Mesenchymal stem cell (in vitro differentiated cells and primary cell): Measurements from ENCODE around the gene LGR6.

Experiments
- DNase-seq: peaks from one replicate; pipeline ENCODE4 v3.0.0-alpha.2; 2013
- H2AFZ ChIP-seq: one replicate; pipeline ENCODE4 v1.6.1; 2013; ENCODE audit warnings: low read depth, mild to moderate bottlenecking, control low read depth, inconsistent platforms, low read length, moderate library complexity
- H2AK5ac ChIP-seq: 2 replicates; pipeline ENCODE4 v1.6.1; 2013; ENCODE audit warnings: low read length, moderate library complexity, mild to moderate bottlenecking, inconsistent platforms; ENCODE audit not compliant: severe bottlenecking
- H2BK120ac ChIP-seq: one replicate; pipeline ENCODE4 v1.6.1; 2013; ENCODE audit warnings: low read depth, mild to moderate bottlenecking, inconsistent platforms, low read length, moderate library complexity
- H2BK12ac ChIP-seq, 2 experiments: one replicate each; pipeline ENCODE4 v1.6.1; 2013; ENCODE audit warnings: inconsistent platforms in 2 of 2, low read length in 2 of 2, mild to moderate bottlenecking in 2 of 2, moderate library complexity in 2 of 2, control low read depth in 1 of 2
- H2BK15ac ChIP-seq: one replicate; pipeline ENCODE4 v1.6.1; 2013; ENCODE audit warnings: mild to moderate bottlenecking, low read depth, inconsistent platforms; ENCODE audit not compliant: poor library complexity, severe bottlenecking
- H2BK5ac ChIP-seq: 2 replicates; pipeline ENCODE4 v1.6.1; 2013; ENCODE audit warnings: low read depth, mild to moderate bottlenecking, low read length, control low read depth, inconsistent platforms; ENCODE audit not compliant: poor library complexity, severe bottlenecking
- H3K14ac ChIP-seq, 2 experiments: one replicate each; pipeline ENCODE4 v1.6.1; 2013; ENCODE audit warnings: inconsistent platforms in 2 of 2, low read length in 2 of 2, control low read depth in 1 of 2, mild to moderate bottlenecking in 1 of 2, moderate library complexity in 1 of 2
- H3K18ac ChIP-seq, 2 experiments: one replicate each; pipeline ENCODE4 v1.6.1; 2013; ENCODE audit warnings: inconsistent platforms in 2 of 2, low read length in 2 of 2, control low read depth in 1 of 2, low read depth in 1 of 2, mild to moderate bottlenecking in 1 of 2
- H3K23ac ChIP-seq, 2 experiments: one replicate each; pipeline ENCODE4 v1.6.1; 2013; ENCODE audit warnings: inconsistent platforms in 2 of 2, low read length in 2 of 2, mild to moderate bottlenecking in 2 of 2, moderate library complexity in 2 of 2, control low read depth in 1 of 2
- H3K27ac ChIP-seq: 2 replicates; pipeline ENCODE4 v1.5.1; 2013; ENCODE audit warnings: mild to moderate bottlenecking, moderate library complexity, low read length, control low read depth, inconsistent platforms; ENCODE audit not compliant: poor library complexity, severe bottlenecking
- H3K27me3 ChIP-seq, 2 experiments: 2 replicates each; pipeline versions ENCODE4 v1.6.1 to v1.7.0; 2013; ENCODE audit warnings: low read length in 2 of 2, mild to moderate bottlenecking in 2 of 2, moderate library complexity in 2 of 2, control low read depth in 1 of 2, inconsistent platforms in 1 of 2; ENCODE audit not compliant: control insufficient read depth in 1 of 2, insufficient read depth in 1 of 2
- H3K36me3 ChIP-seq, 2 experiments: 2 replicates each; pipeline versions ENCODE4 v1.6.1 to v1.7.0; 2013; ENCODE audit warnings: low read length in 2 of 2, control low read depth in 1 of 2, inconsistent platforms in 1 of 2, low read depth in 1 of 2, mild to moderate bottlenecking in 1 of 2; ENCODE audit not compliant: insufficient read depth in 2 of 2, control insufficient read depth in 1 of 2
- H3K4ac ChIP-seq, 2 experiments: one replicate each; pipeline ENCODE4 v1.6.1; 2013; ENCODE audit warnings: inconsistent platforms in 2 of 2, low read length in 2 of 2, mild to moderate bottlenecking in 2 of 2, moderate library complexity in 2 of 2, control low read depth in 1 of 2, low read depth in 1 of 2
- H3K4me1 ChIP-seq: 2 replicates; pipeline ENCODE4 v1.6.1; 2013; ENCODE audit warnings: low read depth, low read length, control low read depth; ENCODE audit not compliant: control insufficient read depth, insufficient read depth
- H3K4me2 ChIP-seq: 2 replicates; pipeline ENCODE4 v1.6.1; 2013; ENCODE audit warnings: low read length, mild to moderate bottlenecking, inconsistent platforms; ENCODE audit not compliant: poor library complexity, severe bottlenecking
- H3K4me3 ChIP-seq, 2 experiments: 2 replicates each; pipeline versions ENCODE4 v1.5.1 to v1.7.0; 2013; ENCODE audit warnings: low read length in 2 of 2, mild to moderate bottlenecking in 2 of 2, control low read depth in 1 of 2, low read depth in 1 of 2; ENCODE audit not compliant: insufficient read depth in 1 of 2
- H3K79me1 ChIP-seq: replicated peaks from 2 replicates; pipeline ENCODE4 v1.6.1; 2013; ENCODE audit warnings: mild to moderate bottlenecking, control low read depth, low read length, inconsistent platforms; ENCODE audit not compliant: poor library complexity, severe bottlenecking
- H3K9ac ChIP-seq: 2 replicates; pipeline ENCODE4 v1.7.0; 2013; ENCODE audit warnings: mild to moderate bottlenecking, low read length, moderate library complexity
- H3K9me3 ChIP-seq: 2 replicates; pipeline ENCODE4 v1.7.0; 2013; ENCODE audit warnings: mild to moderate bottlenecking, low read length; ENCODE audit not compliant: control insufficient read depth
- H4K8ac ChIP-seq: one replicate; pipeline ENCODE4 v1.6.1; 2013; ENCODE audit warnings: inconsistent platforms, mild to moderate bottlenecking, low read length, moderate library complexity
- H4K91ac ChIP-seq: one replicate; pipeline ENCODE4 v1.6.1; 2013; ENCODE audit warnings: mild to moderate bottlenecking, low read length, inconsistent platforms
- WGBS: methylation state at CpG from one replicate; pipeline ENCODE4 v1.1.7; 2013; ENCODE audit warnings: mixed read lengths; 5-methylcytosine and 5-hydroxymethylcytosine counted together

LGR6 gene

GRCh38 chr1:202155478-202156021, 38.0 kb upstream of the LGR6 start:
- Histone ChIP-seq H2BK120ac (no peak overlapping the region), H3K9me3 (no peaks in the 10 kb centered on the region), H3K23ac (no peak overlapping the region), H3K4me2 (no peak overlapping the region), H3K4ac (no peak overlapping the region), H3K14ac (no peak overlapping the region), H4K8ac (peak overlapping the region; percentile 6), H2BK5ac (no peak overlapping the region), H4K91ac (no peak overlapping the region), H3K18ac (no peak overlapping the region), H3K4me3 (no peak overlapping the region), H3K27ac (no peak overlapping the region), H2BK12ac (no peak overlapping the region), H2AK5ac (no peak overlapping the region), H3K79me1 (no peaks in the 10 kb centered on the region), H3K36me3 (no peaks in the 10 kb centered on the region), H2AFZ (no peak overlapping the region), H2BK15ac (no peak overlapping the region), H3K9ac (no peak overlapping the region), H3K4me1 (peaks cover 10% of the 10 kb centered on the region), H3K27me3 (peaks cover 0 to 42% of the 10 kb centered on the region in 2 experiments)
- peak; percentile 25 for DNase-seq
- WGBS = 73% methylated on average over 7 of the region's 8 CpGs

DNA sequence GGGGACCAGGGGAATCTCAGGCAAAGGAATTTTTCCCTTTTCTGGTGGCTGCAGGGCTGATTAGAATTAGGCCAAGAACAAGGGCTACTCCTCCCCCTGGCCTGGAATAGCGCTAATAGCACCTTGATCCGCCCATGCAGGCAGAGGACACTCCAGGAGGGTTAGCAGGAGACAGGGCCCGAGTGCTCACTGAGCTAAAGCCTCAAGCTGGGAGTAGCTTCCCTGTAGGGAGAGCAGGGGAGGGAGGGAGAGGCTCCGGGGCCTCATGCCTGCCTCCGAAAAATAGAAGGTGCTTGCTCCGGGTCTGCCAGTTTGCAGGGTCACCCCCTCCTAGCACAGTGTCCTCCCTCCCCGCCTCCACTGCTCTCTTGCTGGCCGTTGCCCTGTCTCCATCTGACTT, 37.0 kb upstream of the LGR6 start:
- Histone ChIP-seq H3K4me1 (peaks cover 10% of the 10 kb centered on the region), H3K14ac (no peak overlapping the region), H3K36me3 (no peaks in the 10 kb centered on the region), H2AK5ac (no peak overlapping the region), H3K27me3 (peaks cover 0 to 52% of the 10 kb centered on the region in 2 experiments), H3K9me3 (no peaks in the 10 kb centered on the region), H3K27ac (no peak overlapping the region), H3K23ac (no peak overlapping the region), H2AFZ (no peak overlapping the region), H3K4ac (no peak overlapping the region), H2BK5ac (no peak overlapping the region), H3K4me3 (no peak overlapping the region), H2BK15ac (no peak overlapping the region), H3K4me2 (no peak overlapping the region), H3K9ac (no peak overlapping the region), H3K79me1 (no peaks in the 10 kb centered on the region), H2BK120ac (no peak overlapping the region), H3K18ac (no peak overlapping the region), H4K8ac (no peak overlapping the region), H2BK12ac (no peak overlapping the region), H4K91ac (no peak overlapping the region)
- DNase-seq = no peak
- WGBS = 87% methylated on average over 6 of the region's 8 CpGs

DNA sequence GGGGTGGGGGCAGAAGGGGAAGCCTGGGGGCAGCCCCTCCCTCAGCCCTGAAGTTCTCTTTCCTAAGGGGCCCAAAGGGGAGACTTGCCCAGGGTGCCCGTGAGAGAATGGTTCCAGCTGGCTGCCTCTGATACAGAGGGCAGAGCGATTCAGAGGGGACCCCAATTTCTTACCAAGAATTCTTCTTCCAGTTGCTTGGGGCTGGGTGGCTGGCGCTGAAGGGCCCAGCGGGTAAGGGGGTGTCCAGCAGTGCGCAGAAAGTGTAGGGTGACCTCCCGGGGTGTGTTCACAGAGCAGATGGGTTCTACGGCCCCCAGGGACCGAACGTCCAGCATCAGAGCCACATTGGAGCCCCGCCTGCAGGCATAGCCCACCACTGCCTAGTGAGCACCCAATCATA, 35.7 kb upstream of the LGR6 start:
- no peak overlapping the region for H3K18ac ChIP-seq
- H2BK120ac ChIP-seq = no peak overlapping the region
- no peak overlapping the region for H3K9ac ChIP-seq
- H3K9me3 ChIP-seq = no peaks in the 10 kb centered on the region
- H3K36me3 ChIP-seq = no peaks in the 10 kb centered on the region
- no peak overlapping the region for H3K4ac ChIP-seq
- H4K8ac ChIP-seq = no peak overlapping the region
- DNase-seq = no peak
- WGBS = 91% methylated on average over 9 of the region's 10 CpGs
- no peak overlapping the region for H3K14ac ChIP-seq
- no peak overlapping the region for H3K4me2 ChIP-seq
- H2AK5ac ChIP-seq = no peak overlapping the region
- no peak overlapping the region for H2BK15ac ChIP-seq
- no peak overlapping the region for H3K4me3 ChIP-seq
- no peak overlapping the region for H4K91ac ChIP-seq
- no peak overlapping the region for H2BK5ac ChIP-seq
- no peak overlapping the region for H2BK12ac ChIP-seq
- H3K27me3 ChIP-seq = peaks cover 0 to 58% of the 10 kb centered on the region in 2 experiments
- H3K27ac ChIP-seq = no peak overlapping the region
- H3K4me1 ChIP-seq = peaks cover 10% of the 10 kb centered on the region
- H3K79me1 ChIP-seq = no peaks in the 10 kb centered on the region
- no peak overlapping the region for H3K23ac ChIP-seq
- no peak overlapping the region for H2AFZ ChIP-seq

DNA sequence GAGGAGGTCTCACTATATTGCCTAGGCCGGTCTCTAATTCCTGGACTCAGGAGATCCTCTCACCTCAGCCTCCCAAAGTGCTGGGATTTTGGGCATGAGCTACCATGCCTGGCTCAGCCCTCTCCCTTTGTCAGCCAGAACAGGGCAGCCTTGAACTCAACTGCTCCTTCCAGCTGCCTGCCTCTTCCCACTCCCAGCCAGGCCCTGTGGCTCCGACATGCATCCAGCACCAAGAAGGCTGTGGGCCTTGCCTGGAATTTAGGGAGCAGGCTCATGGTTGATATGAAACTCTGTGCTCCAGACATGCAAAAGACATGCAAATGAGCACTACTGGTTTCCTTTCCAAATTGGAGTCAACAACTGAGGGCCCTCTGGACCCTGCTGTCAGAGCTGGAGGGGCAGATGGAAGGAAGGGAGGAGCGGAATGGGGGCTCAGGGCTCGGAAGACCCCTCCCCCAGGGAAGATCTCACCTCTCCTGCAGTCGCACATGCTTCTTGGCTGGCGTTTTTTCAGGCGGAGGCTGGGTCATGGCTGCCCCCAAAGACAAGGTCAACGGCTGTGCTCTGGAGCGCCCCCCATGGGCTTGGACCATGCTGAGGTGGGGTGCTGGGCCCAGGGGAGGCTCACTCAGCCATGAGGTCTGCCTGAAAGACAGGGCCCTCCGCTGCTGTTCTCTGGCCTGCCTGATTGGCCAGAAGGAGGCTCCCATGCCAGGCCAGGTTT, 34.6 kb upstream of the LGR6 start:
- no peak overlapping the region for H2AFZ ChIP-seq
- DNase-seq = no peak
- no peak overlapping the region for H3K14ac ChIP-seq
- H2BK5ac ChIP-seq = no peak overlapping the region
- H2AK5ac ChIP-seq = no peak overlapping the region
- H3K27ac ChIP-seq = no peak overlapping the region
- peaks cover 10% of the 10 kb centered on the region for H3K4me1 ChIP-seq
- WGBS = 89% methylated on average over 10 of the region's 10 CpGs
- no peak overlapping the region for H2BK12ac ChIP-seq
- no peak overlapping the region for H2BK120ac ChIP-seq
- no peaks in the 10 kb centered on the region for H3K79me1 ChIP-seq
- H3K18ac ChIP-seq = no peak overlapping the region
- H3K4me2 ChIP-seq = no peak overlapping the region
- H3K27me3 ChIP-seq = peaks cover 0 to 59% of the 10 kb centered on the region in 2 experiments
- no peak overlapping the region for H4K8ac ChIP-seq
- no peak overlapping the region for H3K9ac ChIP-seq
- no peaks in the 10 kb centered on the region for H3K36me3 ChIP-seq
- no peak overlapping the region for H2BK15ac ChIP-seq
- no peak overlapping the region for H4K91ac ChIP-seq
- H3K4me3 ChIP-seq = no peak overlapping the region
- no peak overlapping the region for H3K23ac ChIP-seq
- H3K4ac ChIP-seq = no peak overlapping the region
- H3K9me3 ChIP-seq = no peaks in the 10 kb centered on the region
